Right hindlimb (tissue), 1 donor: ENCODE data around the gene UROS.

Experiments
- DNase-seq: peaks from one replicate; pipeline ENCODE4 v3.0.0-alpha.2; 2018

Gene UROS

DNA sequence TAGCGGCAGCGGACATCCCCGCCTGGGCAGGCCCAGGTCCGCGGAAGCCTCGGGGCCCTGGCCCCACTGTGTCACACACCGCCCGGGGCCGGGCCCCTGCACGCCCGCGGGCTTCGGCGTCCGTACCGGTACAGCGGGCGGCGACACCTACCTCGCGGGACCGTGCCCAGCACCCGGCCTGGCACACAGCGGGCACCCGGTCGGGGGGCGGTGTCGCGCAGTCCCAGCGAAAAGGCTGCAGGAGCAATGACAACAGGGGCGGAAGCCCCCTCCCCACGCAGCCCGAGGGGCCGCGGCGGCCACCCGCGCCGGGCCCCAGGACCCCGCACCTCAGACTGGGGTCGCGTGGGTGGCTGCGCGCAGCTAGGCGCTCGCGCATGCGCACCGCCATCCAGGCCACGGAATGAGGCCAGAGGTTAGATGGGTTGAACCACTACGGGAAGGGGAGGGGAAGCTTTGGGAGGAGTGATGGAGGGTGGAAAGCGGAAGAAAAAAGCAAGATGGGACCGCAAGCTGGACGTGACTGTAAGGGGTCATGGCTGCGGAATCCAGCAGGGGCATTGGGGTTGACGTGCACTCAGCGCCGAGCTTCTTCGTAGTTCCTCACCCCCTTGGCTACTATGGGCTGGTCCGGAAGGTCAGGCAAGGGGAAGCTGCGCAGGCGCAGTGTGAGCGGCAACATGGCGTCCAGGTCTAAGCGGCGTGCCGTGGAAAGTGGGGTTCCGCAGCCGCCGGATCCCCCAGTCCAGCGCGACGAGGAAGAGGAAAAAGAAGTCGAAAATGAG, at the start of gene UROS, which contains the start of gene BCCIP:
Gene UROS, minus strand, starts transcription at position 381 of the 785 bp plus-strand sequence. CDS start 6,759 bp downstream, outside the sequence.
Gene BCCIP, plus strand, starts transcription at position 669 of the 785 bp plus-strand sequence. Its CDS starts 12 bp downstream, at position 681.
- DNase-seq = peak; percentile 90

DNA sequence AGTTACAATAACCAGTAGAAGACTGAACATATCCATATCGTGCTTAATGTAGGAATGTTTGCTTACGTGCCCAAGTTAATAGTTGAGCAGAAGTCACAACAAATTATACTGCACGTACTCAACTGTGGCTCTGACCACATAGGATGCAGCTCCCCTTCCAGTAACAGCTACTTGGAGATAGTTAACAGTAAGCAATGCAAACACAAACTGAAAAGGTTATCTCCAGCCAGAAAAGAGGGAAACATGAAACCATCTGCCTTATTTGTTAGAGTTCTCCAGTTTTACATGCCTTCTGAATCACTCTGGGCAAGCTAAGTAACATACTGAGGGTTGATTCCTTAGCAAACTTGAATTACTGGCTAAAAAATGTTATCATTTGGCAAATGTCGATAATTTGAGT, 48.3 kb upstream of the UROS start:
- DNase-seq = no peak

DNA sequence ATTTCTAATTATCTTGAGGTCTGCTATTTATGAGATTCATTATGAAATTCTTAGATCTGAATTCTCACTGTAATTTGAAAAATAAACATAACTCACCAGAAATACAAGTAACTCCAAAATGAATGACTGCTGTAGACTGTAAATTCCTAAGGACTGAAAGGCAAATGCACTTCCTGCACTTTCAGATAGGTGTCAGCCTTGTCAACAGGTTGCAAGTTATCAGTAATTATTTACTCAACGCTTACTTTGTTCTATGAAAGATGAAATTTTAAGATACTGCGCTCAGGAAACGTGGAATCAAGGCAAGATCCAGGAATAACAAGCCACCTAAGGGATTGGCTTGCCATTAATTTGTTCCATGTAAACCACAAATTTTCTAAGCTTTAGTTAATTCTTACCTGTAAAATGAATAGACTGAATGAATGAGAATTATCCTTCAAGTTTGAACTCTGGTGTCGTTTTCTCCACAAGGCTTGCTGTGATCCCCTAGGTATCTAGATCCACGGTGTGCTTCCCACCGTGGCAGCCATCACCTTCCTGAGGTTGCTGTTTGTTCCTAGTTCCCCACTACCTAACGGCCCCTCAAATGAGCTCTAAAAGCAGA, 45.4 kb upstream of the UROS start:
- DNase-seq = no peak

DNA sequence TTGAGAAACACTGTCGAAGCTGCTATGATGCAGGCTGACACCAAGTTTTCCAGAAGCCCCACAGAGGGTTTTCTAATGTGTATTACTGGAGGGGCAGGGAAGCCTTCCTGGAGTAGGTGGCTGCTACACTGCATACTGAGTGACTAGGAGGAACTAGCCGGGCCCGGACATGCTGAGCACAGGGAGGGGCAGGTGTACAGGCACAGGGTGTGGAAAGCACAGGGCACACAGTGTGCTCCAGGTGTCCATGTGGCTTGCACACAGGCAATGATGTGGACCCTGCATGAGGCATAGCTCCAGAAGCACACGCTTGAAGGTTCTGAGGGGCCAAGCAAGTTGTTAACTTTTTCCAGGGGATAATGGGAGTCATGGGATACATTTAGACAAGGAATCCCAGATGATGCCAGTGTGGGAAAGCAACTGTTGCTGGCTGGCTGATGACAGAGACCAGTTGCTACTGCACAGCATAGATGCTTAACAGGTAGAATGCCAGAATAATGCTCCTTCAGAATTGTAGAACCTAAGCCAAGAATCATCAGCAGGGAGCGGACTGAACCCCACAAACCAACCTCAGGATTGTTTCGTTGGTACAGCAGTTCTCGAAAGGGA, 43.5 kb upstream of the UROS start:
- DNase-seq = no peak

DNA sequence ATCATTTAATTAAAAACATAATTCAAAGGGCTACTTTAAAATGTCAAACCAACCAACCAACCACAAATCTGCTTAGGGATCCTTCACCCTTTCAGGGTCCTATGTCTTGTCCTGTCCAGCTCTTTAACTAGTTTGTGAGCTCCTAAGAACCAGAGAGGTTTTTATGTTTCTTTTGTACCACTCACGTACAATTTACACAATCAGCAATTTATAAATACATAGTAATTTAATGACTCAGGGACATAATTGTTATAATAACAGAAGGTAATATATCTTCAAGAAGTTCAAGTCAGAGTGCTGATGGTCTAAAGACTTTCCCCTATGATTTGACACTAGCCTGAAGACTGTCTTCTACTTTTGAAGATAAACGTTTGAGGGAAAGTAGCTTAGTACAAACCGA, 42.1 kb upstream of the UROS start:
- no peak for DNase-seq

DNA sequence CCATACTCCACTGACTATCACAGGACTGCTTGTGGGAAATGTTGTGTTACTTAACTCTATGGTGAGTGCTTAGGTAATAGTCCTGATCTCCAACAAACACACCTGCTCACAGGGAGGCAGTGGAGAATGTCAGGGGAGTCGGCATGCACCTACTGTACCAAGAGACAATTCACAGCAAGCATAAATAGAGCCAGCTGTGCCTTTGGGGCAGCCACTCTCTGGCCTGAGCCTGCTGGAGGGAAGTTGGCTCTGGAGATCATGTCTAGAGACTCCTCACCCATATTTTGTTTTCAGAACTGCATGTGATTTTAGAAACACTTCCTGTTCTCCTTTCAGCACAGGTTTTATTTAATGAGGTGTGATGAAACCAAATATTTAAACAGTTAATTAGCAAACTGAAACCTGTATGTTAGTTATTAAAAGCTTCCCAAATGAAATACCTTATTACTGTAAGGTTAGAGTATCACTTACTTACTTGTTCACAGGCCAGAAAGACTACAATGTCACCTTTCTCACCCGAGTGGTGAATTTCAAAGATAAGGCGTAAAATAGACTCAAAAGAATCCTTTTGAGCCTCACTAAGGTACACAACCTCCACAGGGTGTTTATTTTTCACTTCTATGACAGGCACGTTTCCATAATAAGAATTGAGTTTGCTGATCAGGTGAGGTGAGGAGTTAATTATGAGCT, 36.2 kb upstream of the UROS start:
- no peak for DNase-seq

DNA sequence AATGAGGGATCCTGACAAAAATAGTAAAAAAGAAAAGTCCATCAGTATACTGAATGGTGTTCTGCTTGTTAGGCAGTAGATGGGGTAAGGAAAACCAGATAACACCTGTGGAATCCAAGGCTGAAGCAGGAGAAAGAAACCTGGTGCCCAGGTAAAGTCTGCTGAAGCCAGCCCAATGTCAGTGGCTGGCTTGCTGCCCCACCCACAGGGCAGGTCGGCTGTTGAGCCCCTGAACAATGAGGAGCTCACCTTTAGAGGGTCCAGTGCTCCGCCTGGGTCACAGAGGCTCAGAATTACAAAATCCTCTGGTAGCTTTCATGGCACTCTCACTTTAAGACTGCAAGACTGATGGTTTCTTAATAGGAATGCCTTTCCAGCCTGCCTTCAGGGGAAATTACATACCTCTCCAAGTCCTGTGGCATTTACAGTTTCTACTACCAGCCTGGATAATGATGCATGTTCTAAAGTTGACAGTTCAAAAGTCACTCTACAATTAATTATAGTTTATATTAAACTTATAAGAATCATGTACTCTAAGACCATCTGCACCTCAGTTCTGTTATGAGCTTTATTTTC, 34.2 kb upstream of the UROS start:
- no peak for DNase-seq

DNA sequence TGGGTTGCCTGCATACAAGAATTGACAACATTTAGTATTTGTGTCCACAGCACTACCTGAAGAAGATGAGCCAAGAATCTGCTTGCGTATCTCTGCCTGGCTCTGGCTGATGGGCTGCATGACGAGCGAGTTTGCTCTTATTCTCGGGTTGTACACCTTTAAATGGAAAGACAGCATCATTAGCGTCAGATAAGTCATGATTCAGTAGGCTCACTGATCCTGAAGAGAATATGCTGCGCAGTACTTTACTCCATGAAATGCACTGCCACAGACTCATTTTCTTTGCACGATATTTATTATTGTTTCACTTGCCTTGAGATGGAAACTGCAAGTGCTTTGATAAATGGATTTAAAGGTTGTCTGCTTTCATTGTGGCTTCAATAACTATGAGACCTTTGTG, 29.4 kb upstream of the UROS start:
- no peak for DNase-seq

DNA sequence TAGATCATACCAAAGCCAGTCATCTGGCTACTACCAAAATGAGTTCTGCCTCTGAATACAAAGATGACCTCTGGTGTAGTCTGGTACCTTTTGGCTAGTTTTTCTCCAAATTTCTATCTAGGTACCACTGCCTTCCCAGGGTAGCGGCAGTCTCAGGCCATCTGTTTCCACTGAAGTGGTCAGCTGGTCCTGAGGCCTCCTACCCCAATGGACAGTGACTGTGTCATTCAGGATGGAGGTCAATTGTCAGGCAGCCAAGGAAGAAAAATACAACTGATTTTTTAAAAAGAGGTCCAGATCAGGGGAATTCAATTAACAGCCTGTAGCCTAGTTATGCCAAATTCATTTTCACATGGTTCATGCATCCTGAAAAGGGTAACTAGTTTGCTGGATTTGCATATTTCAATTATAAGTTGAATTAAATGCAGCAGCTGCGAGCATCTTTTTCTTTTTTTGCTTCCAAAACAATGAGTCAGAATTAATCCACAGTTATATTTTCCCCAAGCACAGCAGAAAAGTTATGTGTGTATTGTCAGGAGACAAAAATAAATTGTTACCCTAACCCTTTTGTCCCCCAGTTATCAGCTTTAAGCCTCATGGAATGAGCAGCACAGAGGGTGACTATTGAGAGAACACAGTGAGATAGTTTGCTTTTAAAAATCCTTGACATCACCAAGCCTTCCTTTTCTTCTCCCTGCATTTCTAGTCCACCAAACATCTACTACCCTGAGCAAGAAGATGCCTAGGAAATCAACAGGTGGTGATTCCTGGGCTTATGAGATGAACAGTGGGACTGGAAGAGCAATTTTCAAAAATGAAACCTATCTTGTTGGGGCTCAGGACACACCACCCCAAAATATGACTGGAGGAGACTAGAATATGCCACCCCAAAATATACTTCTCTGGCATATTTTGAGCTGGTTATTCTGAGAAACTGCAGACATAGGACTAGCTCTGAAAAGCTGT, 28.0 kb upstream of the UROS start:
- DNase-seq = no peak

DNA sequence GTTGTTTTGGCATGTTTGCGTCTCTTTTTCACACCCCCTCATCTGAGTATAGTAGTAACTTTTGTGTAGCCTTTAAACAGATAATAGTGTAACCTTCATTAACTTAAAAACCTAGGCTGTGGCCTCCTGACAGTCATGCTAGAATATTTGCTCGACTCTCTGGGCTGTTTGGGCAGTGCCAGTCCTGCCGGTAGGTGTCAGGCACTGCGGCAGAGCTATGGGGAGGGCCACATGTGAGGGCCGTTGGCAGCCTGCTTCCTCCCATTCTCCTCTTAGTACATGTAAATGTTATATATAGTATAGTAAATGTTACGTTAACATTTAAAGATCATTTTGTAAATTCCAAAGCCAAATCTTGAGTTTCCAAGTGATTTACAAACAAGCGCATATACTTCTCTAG, 26.4 kb upstream of the UROS start:
- no peak for DNase-seq

DNA sequence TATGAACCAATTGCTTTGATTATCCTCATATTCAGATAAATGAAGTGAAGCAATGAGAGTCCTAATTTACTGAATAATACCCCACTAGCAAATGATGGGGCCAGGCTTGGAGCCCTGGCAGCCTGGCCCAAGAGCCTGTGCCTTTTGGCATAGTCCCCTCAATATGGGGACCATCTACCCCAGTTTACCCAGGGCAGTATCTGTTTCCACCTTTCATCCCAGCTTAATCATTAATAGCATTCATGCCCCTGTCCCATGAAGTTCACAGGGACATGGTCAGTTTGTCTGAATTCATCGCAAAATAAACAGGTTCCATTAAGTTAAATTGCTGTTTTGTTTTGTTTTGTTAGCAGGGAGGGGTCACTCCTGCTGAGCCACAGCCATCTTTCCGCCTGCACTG, 25.8 kb upstream of the UROS start:
- no peak for DNase-seq

DNA sequence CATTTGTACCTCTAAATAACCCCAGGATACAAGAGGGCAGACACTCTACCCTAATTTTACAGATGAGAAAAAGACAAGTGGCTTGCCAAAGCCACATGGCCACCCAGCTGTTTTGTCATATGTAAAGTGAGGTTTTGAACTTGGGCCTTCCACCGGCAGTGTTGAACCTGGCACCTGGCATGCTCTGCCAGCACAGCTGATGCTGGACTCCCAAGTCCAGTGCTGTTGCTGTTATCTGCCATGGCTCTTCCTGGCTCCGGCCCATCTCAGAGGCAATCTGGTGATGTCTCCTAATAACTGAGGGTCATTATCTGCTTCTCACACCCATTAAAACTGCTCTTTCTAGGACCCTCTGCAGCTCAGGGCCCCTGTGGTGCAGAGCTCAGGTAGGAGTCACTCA, 25.3 kb upstream of the UROS start:
- DNase-seq = no peak

DNA sequence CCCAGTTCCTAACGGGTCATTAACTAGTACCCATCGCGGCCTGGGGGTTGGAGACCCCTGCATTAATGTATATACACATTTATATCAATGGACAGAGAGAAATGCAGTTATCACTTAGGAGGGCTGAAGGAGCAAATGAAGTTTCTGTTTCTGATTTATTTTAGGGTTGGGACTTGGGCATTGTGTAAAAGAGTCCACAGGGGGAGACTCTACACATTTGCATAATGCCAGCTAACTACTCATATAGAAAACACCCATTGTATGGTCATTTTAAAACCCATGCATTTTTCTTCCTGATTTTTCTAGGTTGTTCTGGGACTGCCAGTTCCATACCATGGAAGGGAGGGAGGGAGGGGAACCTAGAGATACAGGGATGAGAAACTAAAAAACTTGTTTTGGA, 23.8 kb upstream of the UROS start:
- DNase-seq = no peak

DNA sequence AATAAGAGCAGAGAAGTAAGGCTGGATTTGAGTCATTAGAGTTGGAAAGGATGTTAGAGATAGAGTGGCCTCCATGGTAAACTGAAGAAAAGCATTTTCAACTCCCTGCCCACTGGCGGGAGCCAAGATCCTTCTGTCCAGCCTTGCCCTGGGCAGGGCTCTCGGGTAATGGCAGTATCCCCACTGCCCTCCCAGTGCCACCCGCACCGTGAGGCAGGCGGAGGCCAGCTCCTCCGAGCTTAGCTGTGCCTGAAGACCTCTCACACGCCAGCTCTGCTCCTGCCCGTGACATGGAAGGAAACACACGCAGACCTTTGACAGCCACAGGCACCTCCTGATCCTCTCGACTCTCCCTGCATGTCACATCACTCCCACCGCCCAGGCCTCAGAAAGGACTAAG, 22.6 kb upstream of the UROS start:
- no peak for DNase-seq

DNA sequence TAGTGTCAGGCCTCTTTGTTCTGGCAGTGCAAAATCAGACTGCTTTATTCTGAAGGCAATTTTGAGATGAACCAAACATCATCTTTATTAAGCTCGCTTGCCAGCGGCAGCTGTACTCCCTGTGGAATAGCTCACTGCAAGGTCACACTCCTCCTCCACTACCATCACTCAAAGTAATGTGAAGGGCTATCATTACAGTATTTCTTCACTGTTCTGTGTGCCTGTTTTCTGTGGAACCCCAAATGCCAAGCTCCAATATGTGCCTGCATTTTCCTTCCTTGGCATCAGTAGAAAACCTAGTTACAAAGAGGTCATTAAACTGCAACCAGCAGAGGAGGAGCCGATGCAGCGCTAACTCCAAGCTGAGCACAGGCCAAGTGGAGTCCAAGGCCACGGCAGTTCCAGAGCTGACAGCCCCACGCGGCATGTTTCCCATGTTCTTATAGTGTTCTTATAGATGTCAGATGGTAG, 21.7 kb upstream of the UROS start:
- peak; percentile 38 for DNase-seq

DNA sequence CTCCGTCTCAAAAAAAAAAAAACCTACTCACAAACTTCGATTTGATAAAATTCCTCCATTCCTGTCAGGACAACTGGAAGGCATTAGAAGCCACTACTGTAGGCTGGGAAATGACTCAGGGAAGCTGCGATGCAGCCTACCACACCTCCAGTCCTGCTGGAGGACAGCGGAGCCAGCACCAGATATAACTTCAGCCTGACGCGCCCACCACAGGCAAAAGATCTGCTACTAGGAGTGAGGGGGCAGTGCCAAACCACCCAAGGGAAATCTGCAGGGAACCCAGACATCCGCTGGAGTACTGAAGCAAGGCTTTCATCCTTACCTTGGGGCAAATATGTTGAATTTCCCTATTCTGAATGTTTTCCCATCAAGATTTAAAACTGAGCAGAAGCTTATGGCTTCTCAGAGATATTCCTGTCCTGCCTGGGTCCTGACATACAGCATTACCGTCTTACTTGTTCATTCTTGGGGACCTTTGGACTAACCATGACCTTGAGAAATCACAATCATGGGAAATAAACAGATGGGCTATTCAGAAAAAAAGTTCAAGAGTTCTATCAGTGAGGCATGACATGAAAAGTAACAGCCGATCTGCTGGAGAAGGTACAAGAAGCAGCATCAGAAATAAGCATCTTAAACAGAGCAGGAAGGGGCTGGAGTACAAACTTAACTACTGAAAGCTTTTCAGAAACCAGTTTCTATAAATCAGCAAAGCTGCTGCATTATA, 20.7 kb upstream of the UROS start:
- no peak for DNase-seq

DNA sequence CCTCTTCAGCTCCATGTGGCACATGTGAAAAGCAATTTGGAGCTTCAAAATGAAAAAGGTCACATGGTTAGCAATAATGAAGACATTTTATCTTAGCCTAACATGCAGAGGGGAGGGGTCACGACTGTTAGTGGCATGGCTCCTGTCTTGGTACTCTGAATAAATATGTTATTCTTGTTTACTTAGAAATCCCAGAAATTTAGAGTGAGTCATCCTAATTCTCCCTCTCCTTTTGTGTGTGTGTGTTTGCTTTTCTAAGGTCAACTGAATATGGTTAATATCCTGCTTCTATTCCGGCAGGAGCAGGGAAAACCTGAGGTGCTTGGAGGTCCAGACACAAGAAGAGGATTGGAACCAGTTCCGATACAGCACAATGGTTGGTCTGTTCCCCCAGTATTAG, 17.9 kb upstream of the UROS start:
- no peak for DNase-seq

DNA sequence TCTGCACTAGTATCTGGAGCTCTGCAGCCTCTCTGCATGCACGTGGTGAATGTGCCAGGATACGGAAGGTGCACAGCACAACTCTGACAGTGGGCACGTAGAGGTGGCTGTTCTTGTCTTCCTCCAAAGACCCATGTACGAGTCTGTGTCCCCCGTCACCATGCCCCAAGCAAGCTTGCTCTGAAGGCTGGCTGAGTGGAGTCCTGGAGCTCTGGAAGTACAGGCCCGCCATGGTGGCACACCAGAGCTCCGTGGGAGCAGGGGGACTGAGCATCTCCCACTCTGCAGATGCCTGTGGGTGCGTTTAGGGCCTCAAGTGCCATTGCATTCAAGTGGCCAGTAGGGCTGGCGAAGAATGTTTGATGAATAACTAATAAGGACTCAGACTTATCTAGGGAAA, 17.3 kb upstream of the UROS start:
- no peak for DNase-seq

DNA sequence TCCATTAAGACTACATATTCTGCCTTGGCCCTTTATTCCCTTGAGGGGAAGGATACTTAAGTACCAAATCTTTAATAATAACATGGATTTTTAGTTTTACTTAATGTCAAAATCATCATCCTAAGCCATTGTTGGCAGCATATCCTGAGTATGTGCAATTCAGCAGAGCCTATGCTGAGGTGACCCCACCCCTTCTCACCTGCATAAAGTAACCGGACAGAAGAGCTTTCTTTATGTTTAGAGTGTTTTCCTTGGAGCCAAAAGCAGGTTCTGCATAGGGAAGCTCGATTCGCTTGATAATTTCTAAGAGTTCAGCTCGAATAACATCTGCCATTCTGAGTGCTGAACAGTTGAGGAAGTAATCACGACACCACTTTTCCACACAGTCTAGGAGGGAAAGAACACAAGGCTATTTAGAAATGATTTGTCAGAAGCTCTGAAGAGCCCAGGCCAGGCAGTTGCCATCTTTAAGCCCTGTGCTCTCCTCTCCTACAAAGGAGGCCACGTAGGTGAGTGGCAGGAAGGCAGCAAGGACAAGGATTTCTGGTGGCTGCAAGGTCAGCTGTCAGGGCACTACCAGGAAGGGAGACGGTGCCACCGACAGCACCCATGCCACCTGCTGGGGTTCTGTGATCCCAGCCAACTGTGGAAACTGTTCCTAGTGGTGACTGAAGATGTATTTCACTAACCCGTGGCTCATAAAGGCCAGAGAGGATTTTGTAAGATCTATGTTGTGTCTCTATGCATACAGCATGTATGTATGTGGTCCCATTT, 15.9 kb upstream of the UROS start:
- no peak for DNase-seq

DNA sequence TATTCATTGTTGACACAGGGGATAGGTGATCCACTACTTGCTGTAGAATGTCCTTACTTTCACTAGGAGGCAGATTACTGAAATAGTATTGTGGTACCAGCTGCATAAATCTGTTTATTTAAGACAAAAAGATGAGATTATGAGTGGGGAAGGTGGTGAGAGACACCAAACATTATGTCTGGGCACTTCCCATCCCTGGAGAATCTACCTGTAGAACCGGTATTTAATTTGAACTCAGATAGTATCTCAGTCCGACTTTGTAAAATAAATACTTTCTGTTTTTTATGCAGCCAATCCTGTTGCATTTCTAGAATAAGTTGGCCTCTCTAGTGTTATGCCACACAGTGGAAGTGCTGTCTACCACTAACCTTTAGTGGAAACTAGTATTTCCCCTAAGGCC, 13.7 kb upstream of the UROS start:
- DNase-seq = no peak
